HL-60 (cell line): ENCODE data around the gene RELL1.

Source experiments
- CTCF ChIP-seq: IDR thresholded peaks from one replicate; pipeline ENCODE4 v1.5.1; 2011; ENCODE audit warnings: low read length, control low read depth, inconsistent platforms; ENCODE audit not compliant: insufficient read depth
- GABPA ChIP-seq: IDR thresholded peaks from 2 replicates; pipeline ENCODE4 v1.6.1; 2012; ENCODE audit warnings: low read depth
- POLR2AphosphoS5 ChIP-seq: IDR thresholded peaks from 2 replicates; pipeline ENCODE4 v1.6.1; 2012; ENCODE audit warnings: low read depth
- SPI1 ChIP-seq: IDR thresholded peaks from 2 replicates; pipeline ENCODE4 v1.6.1; 2012; ENCODE audit warnings: low read depth, mild to moderate bottlenecking, borderline replicate concordance
- TF ChIP-seq, protein P1 (sequence below): IDR thresholded peaks from 2 replicates; pipeline ENCODE4 v1.6.1; 2012; ENCODE audit warnings: low read depth; ENCODE audit not compliant: insufficient replicate concordance

DNA sequence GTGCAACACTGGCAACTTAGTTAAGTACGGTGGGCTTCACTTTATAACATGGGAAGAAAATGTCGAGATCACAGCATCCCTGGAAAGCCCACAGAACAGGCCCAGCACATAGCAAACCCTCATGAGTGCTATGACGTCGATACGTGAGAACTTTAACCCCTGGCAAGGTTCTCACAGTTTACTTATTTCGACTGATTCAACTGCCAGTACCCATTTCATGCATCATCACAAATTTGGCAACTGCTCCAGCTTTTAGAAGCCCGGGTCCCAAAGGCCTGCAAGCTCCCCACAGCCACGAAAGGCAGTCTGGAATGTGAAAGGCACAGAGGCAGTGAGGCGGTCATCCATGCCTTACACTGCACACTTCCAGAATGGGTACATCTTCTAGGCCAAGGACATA, 41.2 kb downstream of the RELL1 start:
- no peak for TF ChIP-seq POLR2AphosphoS5
- no peak for TF ChIP-seq CTCF
- TF ChIP-seq, protein P1, sequence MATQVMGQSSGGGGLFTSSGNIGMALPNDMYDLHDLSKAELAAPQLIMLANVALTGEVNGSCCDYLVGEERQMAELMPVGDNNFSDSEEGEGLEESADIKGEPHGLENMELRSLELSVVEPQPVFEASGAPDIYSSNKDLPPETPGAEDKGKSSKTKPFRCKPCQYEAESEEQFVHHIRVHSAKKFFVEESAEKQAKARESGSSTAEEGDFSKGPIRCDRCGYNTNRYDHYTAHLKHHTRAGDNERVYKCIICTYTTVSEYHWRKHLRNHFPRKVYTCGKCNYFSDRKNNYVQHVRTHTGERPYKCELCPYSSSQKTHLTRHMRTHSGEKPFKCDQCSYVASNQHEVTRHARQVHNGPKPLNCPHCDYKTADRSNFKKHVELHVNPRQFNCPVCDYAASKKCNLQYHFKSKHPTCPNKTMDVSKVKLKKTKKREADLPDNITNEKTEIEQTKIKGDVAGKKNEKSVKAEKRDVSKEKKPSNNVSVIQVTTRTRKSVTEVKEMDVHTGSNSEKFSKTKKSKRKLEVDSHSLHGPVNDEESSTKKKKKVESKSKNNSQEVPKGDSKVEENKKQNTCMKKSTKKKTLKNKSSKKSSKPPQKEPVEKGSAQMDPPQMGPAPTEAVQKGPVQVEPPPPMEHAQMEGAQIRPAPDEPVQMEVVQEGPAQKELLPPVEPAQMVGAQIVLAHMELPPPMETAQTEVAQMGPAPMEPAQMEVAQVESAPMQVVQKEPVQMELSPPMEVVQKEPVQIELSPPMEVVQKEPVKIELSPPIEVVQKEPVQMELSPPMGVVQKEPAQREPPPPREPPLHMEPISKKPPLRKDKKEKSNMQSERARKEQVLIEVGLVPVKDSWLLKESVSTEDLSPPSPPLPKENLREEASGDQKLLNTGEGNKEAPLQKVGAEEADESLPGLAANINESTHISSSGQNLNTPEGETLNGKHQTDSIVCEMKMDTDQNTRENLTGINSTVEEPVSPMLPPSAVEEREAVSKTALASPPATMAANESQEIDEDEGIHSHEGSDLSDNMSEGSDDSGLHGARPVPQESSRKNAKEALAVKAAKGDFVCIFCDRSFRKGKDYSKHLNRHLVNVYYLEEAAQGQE: no peak
- TF ChIP-seq GABPA: no peak
- TF ChIP-seq SPI1: no peak
